SKM-1 (cell line): ENCODE results near the gene ZNF664.
"Not testable (repeated sequence)": the region's sequence is repeated elsewhere in the genome, so short reads cannot be mapped to it uniquely, and the experiment has no call there.

Experiments
- DNase-seq: peaks from one replicate; lab custom pipeline; 2025; ENCODE audit not compliant: unreplicated experiment; lab: John Stamatoyannopoulos, UW

The ZNF664 gene

GRCh38 chr12:123941000-123941399 is 32.0 kb upstream of the ZNF664 start:
- no peak for DNase-seq

- DNase-seq, result peak; percentile 41
Measured at GRCh38 chr12:123941624-123942237, 31.3 kb upstream of the ZNF664 start.

GRCh38 chr12:123942238-123942653 is 30.8 kb upstream of the ZNF664 start:
- no peak for DNase-seq

GRCh38 chr12:123942911-123943648 is 29.9 kb upstream of the ZNF664 start:
- DNase-seq, result no peak

- no peak for DNase-seq
Measured at GRCh38 chr12:123943816-123944215, 29.2 kb upstream of the ZNF664 start.

- DNase-seq, result no peak
Measured at GRCh38 chr12:123944696-123945095, 28.3 kb upstream of the ZNF664 start.

- no peak for DNase-seq
Measured at GRCh38 chr12:123945287-123946151, 27.5 kb upstream of the ZNF664 start.

GRCh38 chr12:123946152-123946515 is 26.9 kb upstream of the ZNF664 start:
- no peak for DNase-seq

- DNase-seq, result not testable (repeated sequence)
Measured at GRCh38 chr12:123946516-123947505, 26.2 kb upstream of the ZNF664 start.

- not testable (repeated sequence) for DNase-seq
Measured at GRCh38 chr12:123947531-123947930, 25.5 kb upstream of the ZNF664 start.

GRCh38 chr12:123948401-123948795 is 24.6 kb upstream of the ZNF664 start:
- DNase-seq, result no peak

- no peak for DNase-seq
Measured at GRCh38 chr12:123948796-123949769, 23.9 kb upstream of the ZNF664 start.

GRCh38 chr12:123949770-123950165 is 23.2 kb upstream of the ZNF664 start:
- DNase-seq, result no peak

GRCh38 chr12:123950476-123951349 is 22.3 kb upstream of the ZNF664 start:
- DNase-seq, result no peak

- no peak for DNase-seq
Measured at GRCh38 chr12:123951467-123951866, 21.5 kb upstream of the ZNF664 start.

- no peak for DNase-seq
Measured at GRCh38 chr12:123952037-123952436, 21.0 kb upstream of the ZNF664 start.

GRCh38 chr12:123954647-123955350 is 18.2 kb upstream of the ZNF664 start:
- no peak for DNase-seq

GRCh38 chr12:123956249-123956648 is 16.8 kb upstream of the ZNF664 start:
- no peak for DNase-seq
